Left kidney (tissue), 2 donors: ENCODE data around the gene KIF21A. TPM values are rescaled to one million over a fixed set of nuclear protein-coding genes. Genes with fewer than 3 reads are reported as not detected.

Experiments used
- DNase-seq: peaks from one replicate; pipeline ENCODE4 v3.0.0-alpha.2; 2013
- polyA plus RNA-seq: library from polyadenylated mRNA; unstranded; fragments of 120-200 nt; gene quantifications from one replicate; pipeline ENCODE4 v1.2.1, GENCODE V29; 2013; ENCODE audit not compliant: insufficient read length

KIF21A gene
- polyA plus RNA-seq, 1 donor = 46.3 TPM

DNA sequence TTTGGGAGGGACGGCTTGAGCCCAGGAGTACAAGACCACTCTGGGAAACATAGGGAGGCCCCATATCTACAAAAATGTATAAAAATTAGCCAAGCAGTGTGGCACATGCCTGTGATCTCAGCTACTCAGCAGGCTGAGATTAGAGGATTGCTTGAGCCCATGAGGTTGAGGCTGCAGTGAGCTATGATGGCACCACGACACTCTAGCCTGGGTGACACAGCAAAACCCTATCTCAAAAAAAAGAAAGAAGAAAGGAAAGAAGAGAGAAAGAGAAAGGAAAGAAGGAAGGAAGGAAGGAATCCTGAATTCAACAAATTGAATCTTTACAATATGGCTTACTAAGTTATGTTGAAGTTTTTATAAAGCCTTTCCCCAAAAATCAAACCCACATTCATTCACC, 2.1 kb downstream of the KIF21A start:
- no peak for DNase-seq

GRCh38 chr12:39440101-39440500, 2.8 kb downstream of the KIF21A start:
- no peak for DNase-seq

- no peak for DNase-seq
These were observed 7.4 kb downstream of the KIF21A start for GRCh38 chr12:39435531-39435930.

DNA sequence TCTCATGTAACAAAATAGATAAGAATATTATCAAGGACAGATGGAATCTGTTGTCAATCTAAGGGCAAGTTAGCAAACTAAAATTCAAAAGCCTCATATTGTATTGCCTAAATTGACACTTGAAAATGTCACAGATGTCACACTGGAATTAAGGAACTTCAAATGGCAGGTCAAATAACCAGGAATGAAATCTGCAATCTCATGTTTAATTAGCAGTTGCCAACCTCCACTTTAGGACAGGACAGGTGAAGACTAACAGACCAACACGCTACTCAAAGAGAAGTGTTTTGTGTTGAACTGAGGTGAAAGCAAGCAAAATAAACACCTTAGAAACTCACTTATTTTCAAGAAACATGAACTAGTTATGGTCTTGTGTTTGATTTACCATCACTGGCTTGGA, 11.1 kb downstream of the KIF21A start:
- no peak for DNase-seq

- DNase-seq = no peak
These were observed 11.7 kb downstream of the KIF21A start for GRCh38 chr12:39431002-39431796.

- DNase-seq = no peak
These were observed 13.1 kb downstream of the KIF21A start for GRCh38 chr12:39429809-39430208.

GRCh38 chr12:39427360-39427808, 15.5 kb downstream of the KIF21A start:
- DNase-seq = no peak

DNA sequence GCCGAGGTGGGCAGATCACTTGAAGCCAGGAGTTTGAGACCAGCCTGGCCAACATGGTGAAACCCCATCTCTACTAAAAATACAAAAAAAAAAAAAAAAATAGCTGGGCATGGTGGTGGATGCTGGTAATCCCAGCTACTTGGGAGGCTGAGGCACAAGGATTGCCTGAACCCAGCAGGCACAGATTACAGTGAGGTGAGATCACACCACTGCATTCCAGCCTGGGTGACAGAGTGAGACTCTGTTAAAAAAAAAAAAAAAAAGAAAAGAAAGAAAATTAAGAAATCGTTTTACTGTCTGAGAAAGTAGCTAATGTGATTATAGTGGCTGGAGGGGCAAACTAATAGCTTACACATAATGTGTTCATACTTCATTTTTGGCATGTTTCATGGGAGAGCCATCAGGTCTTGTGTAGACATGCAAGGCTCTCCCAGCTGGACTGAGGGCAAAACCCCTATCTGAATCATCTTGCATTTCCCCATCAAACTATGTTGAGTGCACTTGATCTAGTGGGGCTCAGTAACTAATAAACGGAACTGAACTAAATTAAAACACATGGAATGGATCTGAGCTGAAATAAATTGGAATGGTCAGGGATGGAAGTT, 16.2 kb downstream of the KIF21A start:
- no peak for DNase-seq

DNA sequence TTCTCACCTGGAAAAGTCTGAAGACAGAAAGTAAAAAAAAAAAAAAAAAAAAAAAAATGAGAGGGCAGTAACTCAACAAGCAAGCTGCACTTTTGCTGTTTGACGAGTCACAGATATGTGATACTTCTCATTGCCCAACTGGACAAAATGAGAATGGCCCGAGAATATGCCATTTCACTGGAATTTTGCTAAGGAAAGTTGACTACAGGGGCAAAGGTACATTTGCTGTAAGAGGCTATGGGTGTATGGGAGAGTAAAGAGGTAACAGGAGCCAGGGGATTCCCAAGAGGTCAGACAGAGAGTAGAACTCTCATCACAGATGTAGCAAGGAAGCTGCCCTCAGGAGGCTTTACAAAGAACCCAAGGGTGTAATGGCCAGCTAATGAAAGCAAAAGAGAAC, 22.9 kb downstream of the KIF21A start:
- no peak for DNase-seq

GRCh38 chr12:39419471-39419870, 23.4 kb downstream of the KIF21A start:
- no peak for DNase-seq

DNA sequence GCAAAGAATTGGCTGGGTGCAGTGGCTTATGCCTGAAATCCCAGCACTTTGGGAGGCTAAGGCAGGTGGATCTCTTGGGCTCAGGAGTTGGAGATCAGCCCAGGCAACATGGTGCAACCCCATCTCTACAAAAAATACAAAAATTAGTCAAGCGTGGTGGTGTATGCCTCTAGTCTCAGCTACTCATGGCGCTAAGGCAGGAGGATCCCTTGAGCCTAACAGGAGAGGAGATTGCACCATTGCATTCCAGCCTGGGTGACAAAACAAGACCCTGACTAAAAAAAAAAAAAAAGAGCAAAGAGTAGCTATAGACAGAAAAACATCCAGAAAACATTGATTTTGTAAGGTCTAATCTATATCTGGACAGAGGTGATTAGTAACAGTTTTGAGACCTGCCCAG, 25.0 kb downstream of the KIF21A start:
- DNase-seq = no peak

DNA sequence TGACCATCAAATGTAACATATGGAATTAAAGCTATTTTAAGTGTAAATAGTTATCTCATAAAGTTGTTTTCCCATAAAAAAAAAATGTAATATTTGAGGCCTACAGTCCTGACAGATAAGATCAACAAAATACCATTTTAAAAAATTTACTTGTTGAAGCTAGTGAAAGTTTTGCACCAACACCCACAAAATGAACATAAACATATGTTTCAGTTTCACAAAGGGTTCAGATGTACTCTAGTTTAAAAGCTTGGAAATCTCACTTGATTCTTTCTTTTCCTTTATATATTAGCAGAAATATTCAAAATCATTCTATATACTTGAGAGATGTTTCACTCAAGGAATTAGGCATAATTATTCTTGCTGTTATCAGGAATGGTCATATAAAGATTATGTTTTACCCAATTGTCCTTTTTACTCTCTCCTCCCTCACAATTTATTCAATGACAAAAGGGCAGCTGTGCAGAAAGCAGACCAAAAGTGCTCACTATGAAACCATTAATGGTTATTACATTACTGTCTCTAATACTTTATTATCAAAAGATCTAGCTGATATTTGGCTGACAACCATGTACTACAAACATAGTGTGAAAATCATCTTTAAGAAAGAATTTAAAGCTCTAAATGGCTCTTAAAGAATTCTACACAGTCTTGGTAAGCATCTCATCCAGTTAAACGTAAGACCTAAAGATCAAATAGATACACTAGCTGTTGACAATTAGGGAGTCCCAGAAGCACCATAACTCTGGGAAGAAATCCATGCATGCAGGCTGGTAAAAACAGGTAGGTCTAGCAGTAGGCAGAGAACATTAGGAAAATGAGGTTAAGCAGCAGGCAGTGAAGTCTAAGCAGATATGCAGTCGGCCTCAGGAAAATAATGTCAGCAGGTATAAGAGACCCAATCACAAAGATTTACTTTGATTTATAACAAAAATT, 28.8 kb downstream of the KIF21A start:
- DNase-seq = no peak

DNA sequence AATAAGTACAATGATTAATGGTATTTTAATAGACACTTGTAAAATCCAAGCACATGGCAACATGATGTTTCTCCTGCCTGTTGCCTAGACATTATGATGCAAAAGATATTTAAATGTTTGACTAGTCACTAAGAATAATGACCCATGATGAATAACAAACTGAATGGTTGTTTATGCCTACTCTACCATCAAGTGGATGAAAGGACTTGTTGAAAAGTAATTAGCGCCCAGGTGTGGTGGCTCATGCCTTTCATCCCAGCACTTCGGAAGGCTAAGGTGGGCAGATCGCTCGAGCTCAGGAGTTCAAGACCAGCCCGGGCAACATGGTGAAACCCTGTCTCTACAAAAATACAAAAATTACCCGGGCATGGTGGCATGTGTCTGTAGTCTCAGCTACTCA, 30.7 kb downstream of the KIF21A start:
- no peak for DNase-seq

GRCh38 chr12:39406262-39406661, 36.7 kb downstream of the KIF21A start:
- no peak for DNase-seq

DNA sequence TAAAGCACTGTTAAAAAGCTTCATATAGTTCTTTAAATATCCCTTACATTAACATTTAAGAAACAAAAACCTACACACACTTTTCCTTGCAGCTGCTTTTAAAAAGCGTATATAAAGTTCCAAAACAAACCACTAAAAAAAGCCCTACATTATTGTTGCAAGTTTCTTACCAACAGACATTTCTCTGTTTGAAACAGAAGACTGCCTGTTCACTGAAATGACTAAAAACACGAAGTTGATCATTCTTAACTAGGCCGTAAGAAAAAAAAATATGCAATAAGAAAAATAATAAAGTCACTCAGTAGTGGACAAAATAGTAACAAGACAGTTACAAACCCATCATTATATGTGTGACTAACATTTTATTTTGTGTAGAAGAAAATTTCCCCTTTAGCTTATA, 37.3 kb downstream of the KIF21A start:
- no peak for DNase-seq

GRCh38 chr12:39404000-39404399, 38.9 kb downstream of the KIF21A start:
- no peak for DNase-seq

DNA sequence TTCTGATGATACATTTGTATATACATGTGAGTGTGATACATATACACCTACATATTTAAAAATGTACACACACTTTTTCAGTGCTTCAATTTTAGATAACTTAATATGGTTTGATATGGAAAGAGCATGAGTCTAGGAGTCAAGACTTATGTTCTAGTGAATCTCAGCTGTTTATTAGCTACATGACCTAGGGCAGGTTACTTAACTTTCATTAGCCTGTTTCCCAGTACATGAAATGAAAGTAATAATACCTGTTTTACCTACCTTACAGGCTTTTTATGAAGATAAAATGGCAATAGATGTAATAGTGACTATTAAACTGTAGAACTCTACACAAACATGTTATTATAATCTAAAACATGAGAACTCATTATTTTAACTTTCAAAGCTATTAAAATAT, 39.5 kb downstream of the KIF21A start:
- DNase-seq = no peak

- no peak for DNase-seq
These were observed 40.0 kb downstream of the KIF21A start for GRCh38 chr12:39402922-39403321.

- DNase-seq = no peak
These were observed 41.5 kb downstream of the KIF21A start for GRCh38 chr12:39401459-39401858.

- DNase-seq = no peak
These were observed 47.1 kb downstream of the KIF21A start for GRCh38 chr12:39395866-39396265.

DNA sequence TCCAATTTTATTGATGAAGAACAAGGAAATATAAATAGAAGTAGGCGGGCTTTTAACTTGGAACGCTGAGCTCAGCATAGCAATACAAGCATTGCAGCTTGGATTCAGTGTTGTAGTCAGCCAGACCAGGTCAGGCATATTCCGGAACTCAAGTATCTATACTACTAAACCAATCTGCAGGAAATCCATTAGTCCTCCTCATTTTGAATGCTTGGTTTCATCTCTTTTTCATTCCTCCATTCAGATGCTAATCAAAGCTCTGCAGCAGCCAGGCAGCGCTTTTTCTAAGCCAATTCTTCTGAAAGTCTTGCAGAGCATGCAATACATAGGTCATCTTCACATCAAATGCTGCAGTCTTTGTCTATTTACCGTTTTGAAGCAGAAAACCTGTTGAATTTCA, 49.0 kb downstream of the KIF21A start:
- no peak for DNase-seq

GRCh38 chr12:39393179-39393578, 49.7 kb downstream of the KIF21A start:
- no peak for DNase-seq
